HT1080 (cell line): ENCODE results near the gene MYO9A. TPM values are rescaled to one million over a fixed set of nuclear protein-coding genes. Genes with fewer than 3 reads are reported as not detected.

ENCODE experiments used
- DNase-seq: peaks from one replicate; pipeline ENCODE4 v3.0.0-alpha.2; 2015; ENCODE audit warnings: low read depth
- small RNA-seq: library from RNA; depleted of rRNA; stranded (forward); fragments of <200 nt; gene quantifications from one replicate; pipeline ENCODE3, GENCODE V24; 2014
- total RNA-seq: library from RNA; depleted of rRNA; stranded (reverse); fragments of >200 nt; shearing (Covaris generic); gene quantifications from 2 replicates; pipeline ENCODE4 v1.2.3, GENCODE V29; 2014; rRNA removed

Gene MYO9A
- total RNA-seq, 1 experiment from 2014 or later, result 8.0 TPM

DNA sequence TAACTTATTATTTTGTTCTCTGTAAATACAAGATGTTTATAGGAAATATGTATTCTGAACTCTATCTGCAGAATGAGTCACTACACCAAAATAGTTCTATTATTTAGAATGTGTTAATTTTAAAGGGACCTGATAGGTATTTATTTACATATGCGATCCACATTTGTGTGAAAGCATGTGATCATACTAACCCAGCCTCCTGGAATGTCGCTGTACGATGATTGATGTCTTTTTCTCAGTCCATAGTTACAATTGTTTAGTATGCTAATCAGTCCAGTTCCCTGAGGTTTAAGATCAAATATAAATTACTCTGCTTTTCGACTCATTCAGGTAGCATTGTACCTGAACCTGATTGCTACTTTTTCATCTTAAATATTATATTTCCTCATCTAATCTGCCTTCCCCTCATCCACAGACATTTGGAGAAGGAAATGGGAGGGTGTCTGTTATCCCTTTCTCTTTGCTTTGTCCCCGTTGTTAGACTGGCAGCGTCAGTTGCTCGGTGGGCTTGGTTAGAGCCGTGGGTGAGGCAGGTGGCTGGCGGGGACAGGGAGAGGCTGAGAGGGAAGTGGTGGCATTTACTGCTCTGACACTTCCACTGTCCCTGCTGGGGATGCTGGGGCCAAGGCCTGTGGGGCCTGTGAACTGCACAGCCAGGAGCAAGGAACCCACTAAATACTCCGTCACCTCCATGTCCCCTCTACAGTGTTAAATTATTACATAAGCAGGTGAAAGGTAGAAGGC lies 335.4 kb downstream of the MYO9A start:
- DNase-seq, result no peak

GRCh38 chr15:71781965-71782265 lies 336.0 kb downstream of the MYO9A start:
- DNase-seq, result no peak

- peak; percentile 23 for DNase-seq
Measured at GRCh38 chr15:71781179-71781964, 336.6 kb downstream of the MYO9A start.

GRCh38 chr15:71780115-71780976 lies 337.6 kb downstream of the MYO9A start:
- peak; percentile 63 for DNase-seq

- DNase-seq, result no peak
Measured at GRCh38 chr15:71779073-71779797, 338.7 kb downstream of the MYO9A start.

GRCh38 chr15:71777216-71777943 lies 340.6 kb downstream of the MYO9A start:
- DNase-seq, result no peak

DNA sequence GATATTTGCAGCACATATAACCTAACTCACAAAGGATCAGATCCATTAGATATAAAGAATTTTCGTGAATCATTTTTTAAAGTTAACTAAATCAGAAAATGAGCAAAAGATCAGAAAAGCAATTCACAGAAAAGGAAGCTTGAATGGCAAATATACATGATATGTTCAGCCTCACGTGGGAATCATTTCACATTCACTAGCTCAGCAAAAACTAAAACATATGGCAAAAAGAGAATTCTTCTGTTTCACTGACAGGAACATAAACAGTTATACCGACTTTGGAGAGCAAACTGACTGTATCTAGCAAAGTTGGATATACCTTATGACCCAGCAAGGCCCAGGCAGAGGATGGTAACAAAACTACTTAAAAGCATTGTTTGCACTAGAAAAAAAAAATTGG lies 341.6 kb downstream of the MYO9A start:
- no peak for DNase-seq

DNA sequence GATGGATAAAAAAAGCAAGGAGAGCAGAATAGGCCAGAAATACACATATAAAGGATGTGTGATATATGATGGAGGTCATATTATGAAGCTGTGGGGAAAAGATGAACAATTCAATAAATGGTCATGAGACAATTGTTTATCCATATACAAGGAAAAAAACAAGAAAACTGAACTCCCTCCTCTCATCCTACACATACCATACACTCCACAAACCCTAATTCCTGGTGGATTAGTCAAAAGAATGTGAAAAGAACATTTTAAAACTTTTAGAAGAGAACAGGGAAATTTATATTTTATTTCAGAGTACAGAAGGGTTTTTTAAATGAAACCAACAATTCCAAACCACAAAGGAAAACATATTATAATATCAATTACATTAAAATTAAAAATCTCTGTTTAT lies 342.1 kb downstream of the MYO9A start:
- DNase-seq, result no peak

- DNase-seq, result no peak
Measured at GRCh38 chr15:71773206-71773859, 344.6 kb downstream of the MYO9A start.

Small RNAs within 50 kb of the gene (small RNA-seq; reads per million reads assigned to genes)
- not detected for gene RNA5SP399
- not detected for gene RNU2-65P

Other genes starting within 250 kb of the MYO9A start
- gene SENP8, start 253 bp upstream of the MYO9A start, total RNA-seq, result 1.3 and 2.6 TPM in 2 replicates
- gene GRAMD2A, start 79.6 kb upstream of the MYO9A start, total RNA-seq, result not detected in 2 replicates
- 2,547 and 2,922 TPM in 2 replicates for gene PKM, start 113.0 kb upstream of the MYO9A start, total RNA-seq
- gene PARP6, start 154.4 kb upstream of the MYO9A start, total RNA-seq, result 21.9 and 27.4 TPM in 2 replicates
- 0.34 TPM in 1 of 2 replicates, not detected in the other for gene CELF6, start 202.0 kb upstream of the MYO9A start, total RNA-seq